Natural killer cell (primary cell): Measurements from ENCODE around the gene XXYLT1. TPM values are rescaled to one million over a fixed set of nuclear protein-coding genes. Genes with fewer than 3 reads are reported as not detected.

ENCODE experiments used
- ATAC-seq, 3 donors: fragments of 150-1000 bp in 2 of 3; fragments of 200-7000 bp in 1 of 3; cut with Tn5 transposase; 1 replicate in 1 of 3; 2 replicates in 2 of 3; pipeline ENCODE4 v1.10.0; 2021; ENCODE audit warnings: mild to moderate bottlenecking in 2 of 3, moderate library complexity in 2 of 3
- DNase-seq, 2 donors: peaks; one replicate each; pipeline versions ENCODE4 v3.0.0 to v3.0.0-alpha.2; 2013 to 2021; ENCODE audit warnings: mixed read lengths in 1 of 2
- H3K27ac ChIP-seq: one replicate; pipeline ENCODE4 v1.5.1; 2013; ENCODE audit warnings: mild to moderate bottlenecking, low read length
- H3K27me3 ChIP-seq: one replicate; pipeline ENCODE4 v1.6.1; 2013; ENCODE audit warnings: low read length; ENCODE audit not compliant: control insufficient read depth, insufficient read depth
- H3K36me3 ChIP-seq: one replicate; pipeline ENCODE4 v1.6.1; 2013; ENCODE audit warnings: low read length; ENCODE audit not compliant: control insufficient read depth, insufficient read depth
- H3K4me1 ChIP-seq: one replicate; pipeline ENCODE4 v1.6.1; 2013; ENCODE audit warnings: low read length; ENCODE audit not compliant: control insufficient read depth, insufficient read depth
- H3K4me3 ChIP-seq: one replicate; pipeline ENCODE4 v1.5.1; 2013; ENCODE audit warnings: low read length
- H3K9me3 ChIP-seq: one replicate; pipeline ENCODE4 v1.6.1; 2013; ENCODE audit warnings: low read length; ENCODE audit not compliant: control insufficient read depth, insufficient read depth
- H3K27ac Mint-ChIP-seq, 2 donors: one replicate each; pipeline ENCODE4 v1.8.0; 2022; ENCODE audit warnings: mild to moderate bottlenecking in 2 of 2, mixed read lengths in 2 of 2, moderate library complexity in 1 of 2
- H3K27me3 Mint-ChIP-seq, 2 donors: one replicate each; pipeline ENCODE4 v1.8.0; 2022; ENCODE audit warnings: low read depth in 2 of 2, mixed read lengths in 2 of 2
- H3K36me3 Mint-ChIP-seq: one replicate; pipeline ENCODE4 v1.8.0; 2022; ENCODE audit warnings: mixed read lengths
- H3K4me1 Mint-ChIP-seq, 2 donors: one replicate each; pipeline ENCODE4 v1.8.0; 2022; ENCODE audit warnings: mixed read lengths in 2 of 2
- H3K4me3 Mint-ChIP-seq: one replicate; pipeline ENCODE4 v1.8.0; 2022; ENCODE audit warnings: mild to moderate bottlenecking, moderate library complexity, mixed read lengths
- H3K9me3 Mint-ChIP-seq, 2 donors: one replicate each; pipeline ENCODE4 v1.8.0; 2022; ENCODE audit warnings: mixed read lengths in 2 of 2
- CTCF ChIP-seq: fragments of 200-600 bp; IDR thresholded peaks from one replicate; pipeline ENCODE4 v1.8.0; 2022; ENCODE audit warnings: antibody characterized with exemption
- WGBS: methylation state at CpG from one replicate; pipeline ENCODE4 v1.1.7; 2013; ENCODE audit warnings: missing lambda C conversion rate; ENCODE audit not compliant: insufficient coverage; 5-methylcytosine and 5-hydroxymethylcytosine counted together
- intact Hi-C: fragments of 100-400 bp; cut with micrococcal nuclease; formaldehyde crosslinking; loops from one replicate; pipeline ENCODE4 v1.14.2; 2022
- total RNA-seq, 4 donors: library from RNA; stranded (reverse); fragments of 120-200 nt in 1 of 4; gene quantifications; one replicate each; pipeline versions ENCODE4 v1.2.3 to v1.2.4, GENCODE V29; 2013 to 2022

The XXYLT1 gene
- total RNA-seq, 3 donors from 2014 or later (not counting 1 experiment from before 2014, with no cell fraction given): 8.7 to 13.6 (median 10.2) TPM

- 96% methylated on average over 6 of the region's 6 CpGs for WGBS
- TF ChIP-seq CTCF: no peak
- no peak overlapping the region for H3K4me3 Mint-ChIP-seq
- Histone ChIP-seq H3K4me3 (no peak overlapping the region), H3K9me3 (no peaks in the 10 kb centered on the region), H3K36me3 (no peaks in the 10 kb centered on the region), H3K27me3 (no peaks in the 10 kb centered on the region), H3K27ac (no peak overlapping the region), H3K4me1 (peaks cover 43% of the 10 kb centered on the region)
- DNase-seq (no peak), ATAC-seq (no peak)
- H3K9me3 Mint-ChIP-seq: no peaks in the 10 kb centered on the region
- no peak overlapping the region for H3K27ac Mint-ChIP-seq
- H3K4me1 Mint-ChIP-seq: peaks cover 28 to 38% of the 10 kb centered on the region in 2 donors
- intact Hi-C loops: no loop called here
- no peaks in the 10 kb centered on the region for H3K27me3 Mint-ChIP-seq
- no peaks in the 10 kb centered on the region for H3K36me3 Mint-ChIP-seq
These were observed 111.2 kb downstream of the XXYLT1 start for GRCh38 chr3:195159814-195160165.

- Mint-ChIP-seq H3K9me3 (no peaks in the 10 kb centered on the region), H3K4me3 (no peak overlapping the region), H3K27ac (no peak overlapping the region), H3K36me3 (no peaks in the 10 kb centered on the region), H3K27me3 (no peaks in the 10 kb centered on the region), H3K4me1 (peaks cover 28 to 41% of the 10 kb centered on the region in 2 donors)
- ATAC-seq (no peak), DNase-seq (no peak)
- intact Hi-C loops: no loop called here
- no peaks in the 10 kb centered on the region for H3K27me3 ChIP-seq
- H3K4me3 ChIP-seq: no peak overlapping the region
- H3K27ac ChIP-seq: no peak overlapping the region
- no peaks in the 10 kb centered on the region for H3K36me3 ChIP-seq
- peaks cover 48% of the 10 kb centered on the region for H3K4me1 ChIP-seq
- H3K9me3 ChIP-seq: no peaks in the 10 kb centered on the region
- 95% methylated on average over 10 of the region's 10 CpGs for WGBS
- TF ChIP-seq CTCF: no peak
These were observed 111.7 kb downstream of the XXYLT1 start for GRCh38 chr3:195159117-195159813.

- Histone ChIP-seq H3K9me3 (no peaks in the 10 kb centered on the region), H3K36me3 (no peaks in the 10 kb centered on the region), H3K27me3 (no peaks in the 10 kb centered on the region), H3K4me3 (no peak overlapping the region), H3K4me1 (peaks cover 36% of the 10 kb centered on the region), H3K27ac (no peak overlapping the region)
- ATAC-seq: no peak
- TF ChIP-seq CTCF: no peak
- H3K36me3 Mint-ChIP-seq: no peaks in the 10 kb centered on the region
- DNase-seq: no peak
- WGBS: 92% methylated on average over 20 of the region's 20 CpGs
- no peaks in the 10 kb centered on the region for H3K9me3 Mint-ChIP-seq
- peaks cover 11 to 22% of the 10 kb centered on the region in 2 donors for H3K4me1 Mint-ChIP-seq
- intact Hi-C loops: no loop called here
- H3K27ac Mint-ChIP-seq: no peak overlapping the region
- no peaks in the 10 kb centered on the region for H3K27me3 Mint-ChIP-seq
- no peak overlapping the region for H3K4me3 Mint-ChIP-seq
These were observed 114.6 kb downstream of the XXYLT1 start for GRCh38 chr3:195156286-195156890.
